Motor neuron (in vitro differentiated cells): ENCODE results near the gene ZC3H18. TPM values are rescaled to one million over a fixed set of nuclear protein-coding genes. Genes with fewer than 3 reads are reported as not detected.

Experiments used
- ATAC-seq, 8 experiments: fragments of 200-7000 bp; cut with Tn5 transposase; replicated peaks in 6 of 8; 2 replicates each; pipeline ENCODE4 v1.8.0; 2021; ENCODE audit warnings: mild to moderate bottlenecking in 8 of 8, moderate library complexity in 8 of 8
- H3K27ac ChIP-seq, 2 donors: fragments of 250-450 bp; sonication (Bioruptor Pico); 2 replicates each; pipeline ENCODE4 v1.9.0; 2021; ENCODE audit warnings: antibody characterized with exemption in 2 of 2, mild to moderate bottlenecking in 2 of 2, moderate library complexity in 1 of 2
- H3K4me1 ChIP-seq, 2 donors: fragments of 250-450 bp; sonication (Bioruptor Pico); replicated peaks in 1 of 2; 2 replicates each; pipeline ENCODE4 v1.6.1; 2021; ENCODE audit warnings: antibody characterized with exemption in 2 of 2, mild to moderate bottlenecking in 2 of 2, moderate library complexity in 1 of 2
- H3K4me3 ChIP-seq, 5 donors: fragments of 250-450 bp; sonication (Bioruptor Pico); 2 replicates each; pipeline ENCODE4 v1.9.0; 2021; ENCODE audit warnings: antibody characterized with exemption in 5 of 5, mild to moderate bottlenecking in 5 of 5, moderate library complexity in 4 of 5
- WGBS, 10 experiments: fragments of 450-650 bp; shearing (Covaris generic); methylation state at CpG; one replicate each; pipeline ENCODE4 v1.0.0; 2022; 5-methylcytosine and 5-hydroxymethylcytosine counted together
- in situ Hi-C, 9 experiments: fragments of 400-800 bp; cut with MboI; loops; one replicate each; pipeline ENCODE4 v1.15.0; 2021; ENCODE audit warnings: low sequenced_read_pairs in 9 of 9, low pct_unique_long_range_greater_than_20kb in 2 of 9; ENCODE audit not compliant: unreplicated experiment in 9 of 9
- total RNA-seq, 8 experiments: library from RNA; unstranded; fragments of 300-600 nt; gene quantifications; 2 replicates each; pipeline versions ENCODE4 v1.2.3 to v1.2.4, GENCODE V29; 2022

The ZC3H18 gene
- total RNA-seq, 8 experiments from 2014 or later, result 13.9 to 36.9 (median 18.4) TPM

DNA sequence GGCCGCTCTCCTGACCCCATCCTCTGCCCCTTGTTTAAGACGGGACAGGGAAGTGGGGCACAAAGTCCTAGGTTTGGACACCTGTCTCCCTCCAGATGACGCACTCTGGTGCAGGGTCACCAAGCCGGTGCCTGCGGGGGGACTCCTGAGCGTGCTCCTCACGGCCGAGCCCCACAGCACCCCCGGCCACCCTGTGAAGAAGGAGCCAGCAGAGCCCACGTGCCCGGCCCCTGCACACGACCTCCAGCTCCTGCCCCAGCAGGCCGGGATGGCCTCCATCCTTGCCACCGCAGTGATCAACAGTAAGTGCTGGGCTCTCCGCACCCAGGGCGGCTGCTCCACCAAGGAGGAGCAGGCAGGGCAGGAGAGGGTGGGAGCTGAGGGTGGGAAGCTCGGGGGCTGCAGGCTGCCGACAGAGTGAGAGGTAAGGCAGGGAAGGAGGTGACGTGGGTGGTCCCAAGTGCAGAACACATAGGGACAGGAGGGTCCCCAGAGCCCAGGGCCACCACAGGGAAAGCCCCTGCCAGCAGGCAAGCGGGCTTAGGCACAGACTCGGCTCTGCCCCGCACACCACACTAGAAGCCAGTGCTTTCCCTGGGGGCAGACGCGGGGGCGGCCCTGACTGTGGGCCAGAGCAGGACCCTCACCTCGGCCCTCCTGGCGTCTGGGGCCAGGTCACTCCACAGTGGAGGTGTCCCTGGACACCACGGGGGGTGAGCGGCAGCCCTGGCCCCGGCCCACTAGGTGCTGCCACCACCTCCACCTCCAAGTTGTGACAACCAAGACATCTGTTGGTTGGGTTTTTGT is 42.1 kb upstream of the ZC3H18 start:
- ATAC-seq, result peak in 3 of 8 experiments; percentile 10 to 12 (median 10)
- in situ Hi-C loops, result loop anchor here in 2 of 9 experiments (25.0 kb wide), 2 partner anchors 91 to 566 kb away; partner anchors contain the start of gene BANP (in 1 of the 2)
- Histone ChIP-seq H3K27ac (no peak overlapping the region), H3K4me3 (no peak overlapping the region), H3K4me1 (peaks cover 29% of the 10 kb centered on the region in 2 donors)
- WGBS, 10 experiments, result 7 to 93% (median 72%) methylated on average over 1 to 5 of the region's 30 CpGs; no CpG with 5 or more reads in 4 of the 10 experiments

DNA sequence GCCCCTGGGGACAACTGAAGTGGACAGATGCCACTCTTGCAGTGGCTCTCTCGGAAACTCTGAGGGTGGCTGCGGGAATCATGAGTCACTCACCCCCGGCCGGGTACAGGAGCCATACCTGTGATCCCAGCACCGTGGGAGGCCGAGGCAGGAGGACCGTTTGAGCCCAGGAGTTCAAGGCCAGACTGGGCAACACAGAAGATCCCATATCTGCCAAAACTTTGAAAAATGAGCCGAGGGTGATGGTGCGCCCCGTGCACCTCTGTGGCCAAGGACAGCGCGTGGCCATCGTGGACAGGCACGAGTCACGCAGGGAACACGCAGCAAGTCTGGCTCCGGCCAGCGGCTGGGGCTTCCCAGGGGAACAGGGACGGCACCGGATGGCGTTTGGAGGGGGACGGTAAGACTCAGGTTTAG is 41.3 kb upstream of the ZC3H18 start:
- WGBS, 10 experiments, result 72 to 100% (median 96%) methylated on average over 2 to 20 of the region's 22 CpGs; no CpG with 5 or more reads in 4 of the 10 experiments
- ATAC-seq, result no peak
- Histone ChIP-seq H3K27ac (no peak overlapping the region), H3K4me1 (peaks cover 23 to 30% of the 10 kb centered on the region in 2 donors), H3K4me3 (no peak overlapping the region)
- in situ Hi-C loops, result loop anchor here in 2 of 9 experiments (25.0 kb wide), 2 partner anchors 92 to 567 kb away; partner anchors contain the start of gene BANP (in 1 of the 2)

- peaks cover 21 to 30% of the 10 kb centered on the region in 2 donors for H3K4me1 ChIP-seq
- no peak overlapping the region for H3K27ac ChIP-seq
- in situ Hi-C loops, result loop anchor here in 2 of 9 experiments (25.0 kb wide), 2 partner anchors 92 to 567 kb away; partner anchors contain the start of gene BANP (in 1 of the 2)
- H3K4me3 ChIP-seq, result no peak overlapping the region
- WGBS, 10 experiments, result 63 to 100% (median 93%) methylated on average over 1 to 5 of the region's 9 CpGs; no CpG with 5 or more reads in 6 of the 10 experiments
- ATAC-seq, result no peak
Observed at GRCh38 chr16:88529596-88529995, 40.6 kb upstream of the ZC3H18 start.

GRCh38 chr16:88530051-88530857 is 39.9 kb upstream of the ZC3H18 start:
- Histone ChIP-seq H3K4me1 (peaks cover 26 to 36% of the 10 kb centered on the region in 2 donors), H3K4me3 (no peak overlapping the region), H3K27ac (no peak overlapping the region)
- no peak for ATAC-seq
- WGBS, 10 experiments, result 50 to 100% methylated on average over 1 to 2 of the region's 27 CpGs; no CpG with 5 or more reads in 8 of the 10 experiments
- in situ Hi-C loops, result loop anchor here in 2 of 9 experiments (25.0 kb wide), 2 partner anchors 93 to 568 kb away; partner anchors contain the start of gene BANP (in 1 of the 2)

DNA sequence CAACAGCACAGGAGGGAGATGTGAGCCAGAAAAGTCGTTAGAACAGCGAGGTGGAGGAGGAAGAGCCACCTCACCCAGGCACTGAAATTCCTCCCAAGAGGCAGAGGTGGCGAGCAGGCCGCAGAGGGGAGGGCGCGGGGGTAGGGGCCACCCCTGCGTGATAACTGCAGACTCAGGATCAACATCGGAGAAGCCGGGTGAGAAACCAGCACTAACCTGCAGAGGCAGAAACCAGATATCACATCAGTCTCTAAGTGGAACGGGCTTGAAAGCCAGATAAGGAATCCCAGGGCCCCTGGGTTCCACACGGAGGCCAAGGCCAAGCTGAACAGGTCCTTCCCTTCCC is 39.4 kb upstream of the ZC3H18 start:
- ATAC-seq, result no peak
- Histone ChIP-seq H3K27ac (no peak overlapping the region), H3K4me1 (peaks cover 28 to 40% of the 10 kb centered on the region in 2 donors), H3K4me3 (no peak overlapping the region)
- in situ Hi-C loops, result loop anchor here in 2 of 9 experiments (25.0 kb wide), 2 partner anchors 94 to 569 kb away; partner anchors contain the start of gene BANP (in 1 of the 2)
- 40 to 90% (median 70%) methylated on average over 1 to 2 of the region's 11 CpGs; no CpG with 5 or more reads in 5 of the 10 experiments for WGBS, 10 experiments

DNA sequence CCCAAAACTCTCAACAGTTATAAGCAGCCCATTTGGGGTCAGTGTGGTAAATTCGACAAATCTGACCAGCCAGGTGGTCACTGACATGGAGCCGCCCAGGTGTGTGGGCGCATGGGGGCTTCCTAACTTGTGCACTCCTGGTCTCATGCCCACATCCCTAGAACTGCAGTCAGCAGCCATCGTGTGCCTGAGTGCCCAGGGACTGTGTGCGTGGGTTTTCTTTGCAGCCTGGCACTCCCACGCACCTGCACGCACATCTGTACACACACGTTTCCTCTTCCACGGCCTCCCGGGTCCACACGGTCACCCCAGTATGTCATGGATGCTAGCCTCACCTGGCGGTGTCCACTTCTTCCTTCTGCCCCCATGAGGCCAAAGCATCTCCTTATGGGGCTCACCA is 38.9 kb upstream of the ZC3H18 start:
- no peak overlapping the region for H3K27ac ChIP-seq
- WGBS, 10 experiments, result 70 to 97% (median 88%) methylated on average over 1 to 10 of the region's 12 CpGs; no CpG with 5 or more reads in 6 of the 10 experiments
- no peak for ATAC-seq
- peaks cover 28 to 40% of the 10 kb centered on the region in 2 donors for H3K4me1 ChIP-seq
- no peak overlapping the region for H3K4me3 ChIP-seq
- in situ Hi-C loops, result loop anchor here in 2 of 9 experiments (25.0 kb wide), 2 partner anchors 94 to 569 kb away; partner anchors contain the start of gene BANP (in 1 of the 2)

DNA sequence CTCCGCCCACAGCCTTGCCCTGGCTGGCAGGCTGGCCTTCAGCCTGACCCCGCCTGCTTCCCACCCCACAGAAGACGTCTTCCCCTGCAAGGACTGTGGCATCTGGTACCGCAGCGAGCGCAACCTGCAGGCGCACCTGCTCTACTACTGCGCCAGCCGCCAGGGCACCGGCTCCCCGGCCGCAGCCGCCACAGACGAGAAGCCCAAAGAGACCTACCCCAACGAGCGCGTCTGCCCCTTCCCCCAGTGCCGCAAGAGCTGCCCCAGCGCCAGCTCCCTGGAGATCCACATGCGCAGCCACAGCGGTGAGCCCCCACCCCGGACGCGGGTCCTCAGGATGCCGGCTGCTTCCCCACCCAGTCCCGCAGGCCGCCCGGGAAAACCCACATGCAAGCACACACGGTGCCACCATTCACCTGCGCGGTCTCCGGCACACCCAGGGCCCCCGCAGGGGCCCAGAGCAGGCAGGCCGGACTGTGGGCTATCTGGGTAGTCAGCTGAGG is 38.2 kb upstream of the ZC3H18 start:
- ATAC-seq, result no peak
- peaks cover 28 to 40% of the 10 kb centered on the region in 2 donors for H3K4me1 ChIP-seq
- in situ Hi-C loops, result loop anchor here in 2 of 9 experiments (25.0 kb wide), 2 partner anchors 95 to 570 kb away; partner anchors contain the start of gene BANP (in 1 of the 2)
- WGBS, 10 experiments, result 84 to 88% methylated on average over 5 of the region's 34 CpGs; no CpG with 5 or more reads in 8 of the 10 experiments
- H3K4me3 ChIP-seq, result peak overlapping the region in 1 of 5 donors; percentile 95
- H3K27ac ChIP-seq, result no peak overlapping the region

DNA sequence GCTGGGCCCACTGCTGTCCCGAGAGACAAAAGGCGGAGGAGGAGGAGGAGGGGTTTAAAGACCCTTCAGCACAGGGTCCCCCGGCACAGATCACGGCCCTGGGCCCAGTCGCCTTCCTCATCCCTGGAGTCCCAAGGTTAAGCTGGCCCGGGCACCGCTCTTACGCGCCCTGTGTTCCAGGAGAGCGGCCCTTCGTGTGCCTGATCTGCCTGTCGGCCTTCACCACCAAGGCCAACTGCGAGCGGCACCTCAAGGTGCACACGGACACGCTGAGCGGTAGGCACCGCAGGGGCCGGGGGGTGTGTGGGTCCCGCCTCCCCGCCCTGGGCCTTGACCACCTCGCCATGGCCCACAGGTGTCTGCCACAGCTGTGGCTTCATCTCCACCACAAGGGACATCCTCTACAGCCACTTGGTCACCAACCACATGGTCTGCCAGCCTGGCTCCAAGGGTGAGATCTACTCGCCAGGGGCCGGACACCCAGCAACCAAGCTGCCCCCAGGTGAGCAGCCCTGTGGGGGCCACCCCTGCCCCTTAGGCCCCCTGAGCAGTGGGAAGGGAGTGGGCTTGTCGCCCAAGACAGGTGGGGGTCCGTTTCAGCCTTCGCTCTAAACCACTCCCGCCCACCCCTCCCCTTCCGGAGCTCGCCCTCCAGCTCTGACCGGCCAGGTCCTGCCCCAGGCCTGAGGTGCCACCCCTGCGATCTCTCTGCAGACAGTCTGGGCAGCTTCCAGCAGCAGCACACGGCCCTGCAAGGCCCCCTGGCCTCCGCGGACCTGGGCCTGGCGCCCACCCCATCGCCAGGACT is 37.6 kb upstream of the ZC3H18 start:
- peaks cover 25 to 34% of the 10 kb centered on the region in 2 donors for H3K4me1 ChIP-seq

GRCh38 chr16:88533381-88533917 is 36.8 kb upstream of the ZC3H18 start:
- Histone ChIP-seq H3K4me1 (peaks cover 23 to 31% of the 10 kb centered on the region in 2 donors), H3K27ac (peak overlapping the region; percentile 93 to 95), H3K4me3 (peak overlapping the region; percentile 76 to 95 (median 82))
- in situ Hi-C loops, result loop anchor here in 2 of 9 experiments (25.0 kb wide), 2 partner anchors 96 to 571 kb away; partner anchors contain the start of gene BANP (in 1 of the 2)
- ATAC-seq, result peak; percentile 10 to 81 (median 68)
- 17% methylated on average over 16 of the region's 79 CpGs; no CpG with 5 or more reads in 9 of the 10 experiments for WGBS, 10 experiments

More for the DNA sequence above, 37.6 kb upstream of the ZC3H18 start:
- H3K4me3 ChIP-seq, result peak overlapping the region; percentile 76 to 95 (median 82)
- in situ Hi-C loops, result loop anchor here in 2 of 9 experiments (25.0 kb wide), 2 partner anchors 95 to 570 kb away; partner anchors contain the start of gene BANP (in 1 of the 2)
- ATAC-seq, result peak in 3 of 8 experiments; percentile 0 to 2 (median 1)
- WGBS, 10 experiments, result 68 to 85% methylated on average over 4 of the region's 37 CpGs; no CpG with 5 or more reads in 8 of the 10 experiments
- H3K27ac ChIP-seq, result peak overlapping the region; percentile 93 to 95

- ATAC-seq, result peak; percentile 56 to 77 (median 73)
- Histone ChIP-seq H3K4me1 (peaks cover 23 to 31% of the 10 kb centered on the region in 2 donors), H3K27ac (peak overlapping the region; percentile 93 to 95), H3K4me3 (peak overlapping the region; percentile 76 to 95 (median 82))
- in situ Hi-C loops, result loop anchor here in 2 of 9 experiments (25.0 kb wide), 2 partner anchors 97 to 572 kb away; partner anchors contain the start of gene BANP (in 1 of the 2)
- no CpG with 5 or more reads among the region's 114 CpGs for WGBS, 10 experiments
Observed at GRCh38 chr16:88533932-88534637, 36.1 kb upstream of the ZC3H18 start.
